AML-193 (cell line): ENCODE results near the gene PXK.
"Not testable (repeated sequence)": the region's sequence is repeated elsewhere in the genome, so short reads cannot be mapped to it uniquely, and the experiment has no call there.

Source experiments
- DNase-seq, 2 experiments: peaks; one replicate each; lab custom pipeline; 2025; lab: John Stamatoyannopoulos, UW

PXK gene

DNA sequence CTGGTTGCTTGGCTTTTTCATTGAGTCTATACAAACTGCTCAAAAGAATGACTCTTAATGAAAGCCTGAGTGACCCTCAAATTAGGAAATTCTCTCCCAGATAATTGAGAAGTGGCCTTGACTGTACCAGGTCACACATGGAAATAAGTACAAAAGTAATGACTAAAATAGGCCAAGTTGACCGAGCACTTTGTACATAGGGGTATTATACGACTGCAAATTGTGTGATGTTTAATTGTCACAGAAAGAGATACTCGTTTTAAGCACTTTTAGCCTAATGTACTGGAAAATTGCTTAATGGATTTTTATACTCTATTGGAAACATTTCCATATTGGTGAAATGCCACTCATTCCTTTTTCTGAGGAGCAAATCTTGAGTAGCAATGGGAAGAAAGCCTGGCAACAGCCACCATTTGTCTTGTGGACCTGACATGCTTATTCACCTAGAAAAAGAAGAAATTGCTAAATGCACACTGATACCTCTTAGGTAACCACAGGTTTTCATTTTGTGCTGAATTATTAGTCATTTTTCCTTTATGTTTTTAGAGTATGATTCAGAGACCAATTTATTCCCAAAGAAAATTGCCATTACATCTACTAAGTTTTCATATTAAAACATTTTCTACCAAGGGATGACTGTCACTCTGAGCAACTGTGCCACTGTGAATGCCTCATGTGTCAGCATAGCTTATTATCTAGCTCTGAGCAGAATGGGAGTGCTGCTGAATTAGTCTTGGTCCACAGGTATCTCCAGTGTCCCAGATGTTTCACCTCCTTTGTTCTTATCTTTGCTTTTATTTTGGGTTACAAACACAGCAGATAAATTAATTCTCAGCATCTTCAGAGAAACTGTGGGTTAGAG is 8.9 kb upstream of the PXK start:
- no peak for DNase-seq

DNA sequence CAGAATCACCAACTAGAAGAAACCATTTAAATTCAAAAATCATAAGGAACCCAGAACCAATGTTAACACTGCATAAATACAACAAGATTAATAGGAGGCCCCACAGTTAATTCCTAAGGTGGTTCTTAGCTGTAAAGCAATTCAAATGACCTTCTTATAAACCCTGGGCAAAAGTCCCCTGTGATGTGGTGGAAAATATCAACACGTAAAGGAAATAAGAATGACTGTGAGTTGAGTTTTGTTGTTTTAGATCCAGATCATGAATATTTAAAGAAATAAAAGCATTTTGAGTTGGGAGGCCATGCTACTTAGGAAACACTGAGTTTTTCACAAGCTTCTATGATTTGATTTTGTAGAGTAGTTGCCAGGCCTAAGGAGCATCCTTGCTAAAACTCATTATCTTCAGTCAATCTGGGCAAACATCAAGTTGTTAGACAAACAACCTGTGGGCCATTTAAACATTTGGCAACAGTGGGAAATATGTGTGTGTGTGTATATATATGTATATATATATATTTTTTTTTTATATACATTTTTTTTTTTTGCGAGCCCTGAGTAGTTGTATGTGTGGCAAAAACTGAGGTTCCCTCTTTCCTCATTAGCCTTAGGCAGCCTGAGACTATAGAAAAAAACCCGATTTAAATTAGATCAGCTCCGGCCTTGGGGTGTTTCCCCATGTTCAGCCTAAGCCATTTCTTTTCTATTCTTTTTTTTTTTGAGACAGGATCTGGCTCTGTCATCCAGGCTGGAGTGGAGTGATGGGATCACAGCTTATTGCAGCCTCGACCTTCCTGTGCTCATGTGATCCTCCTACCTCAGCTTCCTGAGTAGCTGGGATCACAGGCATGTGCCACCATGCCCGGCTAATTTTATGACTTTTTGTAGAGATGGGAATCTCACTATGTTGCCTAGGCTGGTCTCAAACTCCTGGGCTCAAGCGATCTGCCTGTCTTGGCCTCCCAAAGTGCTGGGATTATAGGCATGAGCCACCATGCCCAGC is 8.0 kb upstream of the PXK start:
- DNase-seq, result no peak

DNA sequence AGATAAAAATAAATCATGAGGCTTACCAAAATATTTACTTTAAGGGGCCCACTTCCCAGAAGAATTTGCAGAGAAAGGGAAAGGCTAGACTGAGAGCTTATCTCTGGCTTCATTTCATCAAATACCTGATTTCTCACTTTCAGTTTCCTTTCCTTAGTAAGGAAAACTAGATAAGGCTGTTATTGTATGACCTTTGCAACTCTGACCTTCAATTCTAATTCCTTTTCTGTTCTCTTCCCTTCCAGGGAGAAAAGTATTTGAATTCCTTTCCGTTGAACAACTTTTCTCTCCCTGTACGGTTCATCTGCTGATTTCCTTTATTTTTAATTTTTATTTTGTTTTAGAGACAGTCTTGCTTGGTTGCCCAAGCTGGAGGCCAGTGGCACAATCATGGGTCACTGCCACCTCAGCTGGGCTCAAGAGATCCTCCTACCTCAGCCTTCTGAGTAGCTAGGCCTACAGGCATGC is 7.1 kb upstream of the PXK start:
- no peak for DNase-seq

DNA sequence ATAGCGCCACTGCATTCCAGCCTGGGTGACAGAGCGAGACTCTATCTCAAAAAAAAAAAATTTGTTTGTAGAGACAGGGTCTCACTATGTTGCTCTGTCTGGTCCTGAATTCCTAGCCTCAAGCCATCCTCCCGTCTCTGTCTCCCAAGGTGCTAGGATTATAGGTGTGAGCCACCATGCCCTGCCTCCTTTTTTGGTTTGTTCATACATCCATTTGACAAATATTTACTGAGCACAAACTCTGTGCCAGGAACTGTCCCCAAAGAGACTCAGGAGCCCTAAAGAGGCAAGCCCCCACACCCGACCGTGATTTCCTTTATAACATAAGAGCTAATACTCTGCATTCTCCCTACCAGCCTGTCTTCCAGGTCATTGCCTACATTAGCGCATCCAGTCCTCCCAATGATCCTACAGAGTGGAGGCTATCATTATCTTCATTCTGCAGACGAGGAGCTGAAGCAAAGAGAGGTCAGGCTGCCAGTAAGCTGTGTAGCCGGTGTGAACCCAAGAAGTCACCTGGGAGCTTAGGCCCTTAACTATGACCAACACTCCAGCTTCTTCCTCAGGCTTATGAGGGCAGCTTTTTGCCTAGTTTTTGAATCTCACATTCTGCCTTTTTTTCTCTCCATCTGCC is 6.3 kb upstream of the PXK start:
- no peak for DNase-seq

DNA sequence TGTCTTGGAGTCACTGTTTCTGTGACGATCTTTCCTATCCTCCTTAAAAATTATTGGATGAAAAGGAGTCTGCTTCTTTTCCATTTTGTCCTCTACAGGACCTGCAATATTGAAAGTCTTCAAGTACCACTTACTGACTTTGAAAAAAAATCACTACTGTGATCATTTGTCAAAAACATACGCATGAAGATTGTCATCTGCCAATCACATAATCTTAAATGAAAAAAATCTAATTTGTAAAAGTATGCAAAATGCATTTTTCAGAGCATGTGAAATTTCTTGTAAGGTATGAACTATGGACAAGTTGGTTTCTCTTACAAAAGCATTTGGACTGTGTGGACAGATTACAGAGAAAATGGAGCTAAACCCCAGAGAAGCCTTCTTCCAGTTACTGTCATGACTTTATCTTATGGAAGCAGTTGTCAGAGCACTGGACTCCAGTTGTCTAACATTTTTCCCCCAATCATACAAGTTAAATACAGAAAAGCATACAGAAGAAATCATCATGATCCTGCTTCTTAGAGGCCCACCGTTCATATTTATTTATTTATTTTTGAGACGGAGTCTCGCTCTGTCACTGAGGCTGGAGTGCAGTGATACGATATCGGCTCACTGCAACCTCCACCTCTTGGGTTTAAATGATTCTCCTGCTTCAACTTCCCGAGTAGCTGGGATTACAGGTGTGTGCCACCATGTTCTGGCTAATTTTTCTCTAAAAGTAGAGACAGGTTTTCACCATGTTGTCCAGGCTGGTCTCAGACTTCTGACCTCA is 3.4 kb upstream of the PXK start:
- DNase-seq, result no peak

DNA sequence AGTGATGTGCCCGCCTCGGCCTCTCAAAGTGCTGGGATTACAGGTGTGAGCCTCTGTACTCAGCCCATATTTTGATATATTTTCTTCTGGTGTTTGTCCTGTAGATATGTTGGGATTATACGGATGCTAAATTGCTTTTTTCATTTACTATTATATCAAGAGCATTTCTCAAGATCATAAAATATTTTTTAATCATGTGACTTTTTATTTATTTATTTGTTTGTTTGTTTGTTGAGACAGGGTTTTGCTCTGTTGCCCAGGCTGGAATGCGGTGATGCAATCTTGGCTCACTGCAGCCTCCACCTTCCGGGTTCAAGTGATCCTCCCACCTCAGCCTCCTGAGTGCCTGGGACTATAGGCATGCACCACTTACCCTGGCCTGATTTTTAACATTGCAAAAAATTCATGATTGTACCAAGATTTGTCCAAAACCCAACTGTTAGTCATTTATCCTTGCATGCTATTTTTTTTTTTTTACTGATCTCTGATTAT is 2.7 kb upstream of the PXK start:
- DNase-seq, result no peak

DNA sequence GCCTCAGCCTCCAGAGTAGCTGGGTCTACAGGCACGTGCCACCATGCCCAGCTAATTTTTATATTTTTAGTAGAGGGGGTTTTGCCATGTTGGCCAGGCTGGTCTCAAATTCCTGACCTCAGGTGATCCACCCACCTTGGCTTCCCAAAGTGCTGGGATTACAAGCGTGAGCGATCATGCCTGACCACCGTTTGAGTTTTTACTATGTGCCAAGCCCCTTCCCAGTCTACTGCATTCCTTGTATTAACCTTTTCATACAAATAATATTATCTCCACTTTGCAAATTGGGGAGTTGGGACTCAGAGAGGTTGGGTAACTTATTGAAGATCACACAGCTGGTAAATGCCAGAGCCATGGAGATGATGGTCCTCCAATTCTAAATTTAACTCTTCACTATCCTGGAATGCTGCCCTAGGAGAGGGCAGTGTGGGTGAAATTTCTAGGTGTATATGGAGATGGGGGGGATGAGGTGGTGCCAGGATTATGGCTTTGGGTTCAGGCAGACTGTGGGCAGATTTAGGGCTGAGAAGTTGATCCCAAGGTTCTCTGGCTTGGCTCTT is 1.0 kb upstream of the PXK start:
- DNase-seq, result no peak

DNA sequence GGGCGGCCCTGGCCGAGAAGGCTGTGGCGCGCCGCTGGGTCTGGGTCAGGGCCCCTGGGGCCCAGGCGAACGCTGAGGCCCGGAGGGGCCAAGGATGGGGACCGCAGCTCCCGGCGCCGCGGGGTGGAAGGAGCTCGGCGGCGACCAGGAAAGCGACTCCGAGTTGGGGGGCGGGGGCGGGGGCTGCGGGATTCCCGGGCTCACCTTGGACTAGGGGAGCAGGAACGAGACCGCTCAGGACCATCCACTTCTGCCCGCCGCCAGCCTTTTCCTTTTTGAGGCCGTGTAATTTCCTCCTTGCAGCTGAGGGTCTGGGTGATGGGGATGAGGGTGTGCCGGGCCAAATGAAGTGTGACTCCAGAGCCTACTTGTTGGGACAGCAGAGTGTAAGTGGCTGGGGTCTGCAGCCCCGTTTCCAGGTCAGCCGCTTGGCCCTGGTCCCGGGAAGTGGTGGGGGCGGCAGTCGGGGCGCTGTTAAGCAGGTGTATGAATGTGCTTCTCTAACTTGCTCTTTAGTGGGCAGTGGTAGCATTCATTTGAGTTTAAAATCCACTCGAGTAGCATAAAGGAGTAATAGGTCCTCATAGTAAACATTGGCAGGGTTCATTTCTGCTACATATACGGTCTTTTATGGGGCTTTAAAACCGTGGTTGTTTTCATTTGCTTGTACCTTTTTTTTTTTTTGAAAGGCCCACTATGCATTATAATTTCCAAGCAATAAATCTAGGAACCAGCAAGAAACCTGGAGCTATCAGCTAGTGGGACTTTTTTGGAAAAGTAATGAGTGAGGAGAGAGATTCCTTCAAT is 717 bp downstream of the PXK start:
- peak; percentile 32 to 36 for DNase-seq

DNA sequence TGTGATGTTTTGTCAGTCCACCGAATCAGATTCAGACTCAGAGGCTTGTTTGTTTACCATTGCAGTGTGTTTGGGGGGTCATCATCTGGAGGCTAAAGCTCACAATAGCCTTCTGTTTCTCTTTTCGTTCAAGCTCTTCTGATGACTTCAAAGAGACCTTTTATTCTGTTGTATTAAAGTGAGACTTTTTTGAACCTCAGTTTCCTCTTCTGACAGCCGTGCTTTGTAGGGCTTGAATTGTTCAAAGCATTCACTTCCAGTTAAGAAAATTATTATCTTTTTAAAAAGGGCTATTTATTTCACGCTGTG is 1.3 kb downstream of the PXK start:
- no peak for DNase-seq

DNA sequence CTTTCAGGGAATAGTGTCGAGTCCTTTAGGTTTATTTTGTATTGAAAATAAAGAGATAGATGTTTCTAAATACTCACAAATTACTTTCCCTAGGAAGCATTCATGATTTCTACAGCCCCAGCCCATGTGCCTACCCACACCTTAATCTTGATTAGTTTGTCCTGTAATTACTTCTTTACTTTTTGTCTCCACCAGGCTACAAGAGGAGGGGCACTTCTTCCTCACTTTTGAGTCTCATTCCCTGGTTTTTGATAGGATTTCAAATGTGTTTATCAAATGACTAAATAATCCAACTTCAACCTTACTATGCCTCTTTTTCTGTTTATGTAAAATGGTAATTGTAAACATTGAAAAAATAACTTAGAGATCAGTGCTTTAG is 1.8 kb downstream of the PXK start:
- no peak for DNase-seq

DNA sequence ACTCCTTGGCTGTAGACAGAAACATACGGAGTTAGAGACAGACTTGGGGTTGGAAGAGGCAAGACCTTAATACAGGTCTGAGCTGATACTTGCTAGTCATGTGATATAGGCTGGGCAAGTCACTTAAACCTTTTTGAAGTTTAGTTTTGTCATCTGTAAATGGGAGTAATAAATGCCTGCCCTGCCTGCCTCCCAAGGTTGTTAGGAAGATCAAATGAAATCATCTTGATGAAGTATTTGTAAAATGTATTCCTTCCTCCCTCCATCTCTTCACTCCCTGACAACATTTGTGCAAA is 2.9 kb downstream of the PXK start:
- DNase-seq, result no peak

DNA sequence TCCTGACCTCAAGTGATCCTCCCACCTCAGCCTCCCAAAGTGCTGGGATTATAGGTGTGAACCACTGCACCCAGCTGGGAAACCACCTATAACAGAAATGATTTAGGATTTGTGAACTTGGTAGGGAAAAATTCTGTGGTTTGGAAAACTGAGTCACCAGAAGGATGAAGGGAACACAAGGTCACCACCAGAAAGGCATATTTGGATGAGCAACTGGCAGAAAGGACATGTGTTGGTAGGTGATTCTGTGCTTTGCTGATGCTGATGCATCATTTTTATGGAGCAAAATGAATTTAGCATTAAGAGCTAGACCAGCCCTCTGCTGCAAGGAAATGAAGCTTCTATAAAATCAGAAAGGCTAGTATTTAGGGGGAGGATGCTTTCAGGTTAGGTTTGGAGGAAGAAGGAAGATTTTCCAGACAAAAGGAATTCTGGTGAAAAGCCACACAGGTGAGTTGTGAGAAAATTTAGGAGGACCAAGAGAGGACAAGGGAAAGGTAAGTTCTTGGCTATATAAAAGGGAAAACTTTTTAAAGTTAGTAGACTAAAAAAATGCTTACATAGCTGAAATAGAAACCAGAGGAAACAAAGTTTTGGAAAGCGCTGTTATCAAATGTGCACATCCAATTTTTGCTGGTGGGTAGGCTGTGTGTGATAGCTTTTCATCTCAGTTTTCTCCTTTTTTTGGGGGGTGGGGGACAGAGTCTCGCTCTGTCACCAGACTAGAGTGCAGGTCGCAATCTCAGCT is 3.6 kb downstream of the PXK start:
- no peak for DNase-seq

DNA sequence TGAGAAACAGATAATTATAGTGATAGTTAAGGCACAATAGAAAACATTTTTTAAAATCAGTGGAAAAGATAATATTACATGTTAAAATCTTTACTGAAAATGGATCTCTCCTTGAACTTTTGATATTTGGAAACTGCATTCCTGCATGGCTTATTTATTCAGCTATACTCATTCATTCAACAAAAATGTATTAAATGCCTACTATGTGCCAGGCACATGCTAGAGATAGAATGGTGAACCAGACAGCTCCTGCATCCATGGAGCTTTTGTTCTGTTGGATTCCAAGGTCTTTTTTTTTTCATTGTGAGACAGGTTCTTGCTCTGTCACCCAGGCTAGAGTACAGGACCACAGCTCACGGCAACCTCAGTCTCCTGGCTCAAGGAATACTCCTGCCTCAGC is 4.5 kb downstream of the PXK start:
- DNase-seq, result no peak

DNA sequence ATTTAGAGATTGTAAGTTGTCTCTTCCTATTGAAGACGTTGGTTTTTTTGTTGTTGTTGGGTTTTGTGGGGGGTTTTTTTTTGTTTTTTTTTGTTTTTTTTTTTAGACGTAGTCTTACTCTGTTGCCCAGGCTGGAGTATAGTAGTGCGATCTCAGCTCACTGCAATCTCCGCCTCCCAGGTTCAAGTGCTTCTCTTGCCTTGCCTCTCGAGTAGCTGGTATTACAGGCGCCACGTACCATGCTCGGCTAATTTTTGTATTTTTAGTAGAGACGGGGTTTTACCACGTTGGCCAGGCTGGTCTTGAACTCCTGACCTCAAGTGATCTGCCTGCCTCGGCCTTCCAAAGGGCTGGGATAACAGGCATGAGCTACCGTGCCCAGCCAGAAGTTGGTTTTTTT is 6.5 kb downstream of the PXK start:
- DNase-seq, result not testable (repeated sequence)

DNA sequence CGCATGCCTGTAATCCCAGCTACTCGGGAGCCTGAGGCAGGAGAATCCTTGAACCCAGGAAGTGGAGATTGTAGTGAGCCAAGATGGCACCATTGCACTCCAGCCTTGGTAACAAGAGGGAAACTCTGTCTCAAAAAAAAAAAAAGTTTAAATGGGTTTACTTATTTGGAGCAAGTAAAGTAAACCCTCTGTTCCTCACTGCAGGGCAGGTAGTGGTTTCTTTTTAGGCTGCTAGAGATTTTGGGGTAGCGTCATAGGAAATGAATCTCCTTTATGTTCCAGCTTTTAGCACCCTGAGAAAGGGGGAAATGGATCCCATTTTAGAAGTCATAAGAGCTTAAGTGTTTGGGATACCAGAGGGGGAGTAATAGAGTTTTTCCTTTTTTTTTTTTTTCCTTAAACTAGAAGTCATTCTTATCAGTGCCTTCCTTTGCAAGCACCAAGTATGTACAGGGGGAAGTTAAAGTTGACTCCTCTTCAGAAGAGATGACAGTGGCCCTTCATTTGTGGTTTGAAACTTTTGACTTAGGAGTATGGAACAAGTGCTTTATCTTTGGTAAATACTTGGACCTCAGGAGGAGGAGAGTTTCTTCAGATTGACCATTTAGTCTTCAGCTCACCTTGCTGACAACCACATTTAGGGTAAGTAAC is 8.0 kb downstream of the PXK start:
- DNase-seq, result no peak

DNA sequence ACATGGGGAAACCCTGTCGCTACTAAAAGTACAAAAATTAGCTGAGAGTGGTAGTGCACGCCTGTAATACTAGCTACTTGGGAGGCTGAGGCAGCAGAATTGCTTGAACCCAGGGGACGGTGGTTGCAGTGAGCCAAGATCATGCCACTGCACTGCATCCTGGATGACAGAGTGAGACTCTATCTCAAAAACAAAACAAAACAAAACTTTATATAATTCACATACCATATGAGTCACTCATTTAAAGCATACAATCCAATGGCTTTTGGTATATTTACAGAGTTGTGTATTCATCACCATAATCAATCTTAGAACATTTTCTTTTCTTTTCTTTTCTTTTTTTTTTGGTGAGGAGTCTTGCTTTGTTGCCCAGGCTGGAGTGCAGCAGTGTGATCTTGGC is 8.7 kb downstream of the PXK start:
- no peak for DNase-seq

DNA sequence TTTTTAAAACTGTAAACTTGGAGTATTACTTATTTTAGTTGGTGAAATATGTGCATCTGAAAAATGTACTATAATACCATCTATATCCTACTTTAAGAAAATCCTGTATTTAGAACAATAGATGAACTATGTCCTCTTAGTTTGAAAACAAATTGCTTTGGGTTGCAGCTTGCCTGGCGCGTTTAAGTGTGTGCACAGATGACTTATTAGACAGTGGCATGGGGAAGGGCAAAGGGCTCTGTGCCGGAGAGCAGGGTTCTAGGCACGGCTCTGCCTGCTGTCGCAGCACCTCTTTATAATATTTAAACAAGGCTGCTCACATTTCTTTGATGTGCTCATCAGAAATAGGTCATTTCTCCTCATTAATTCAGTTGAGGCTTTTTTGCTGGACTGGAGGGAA is 10.0 kb downstream of the PXK start:
- DNase-seq, result no peak

DNA sequence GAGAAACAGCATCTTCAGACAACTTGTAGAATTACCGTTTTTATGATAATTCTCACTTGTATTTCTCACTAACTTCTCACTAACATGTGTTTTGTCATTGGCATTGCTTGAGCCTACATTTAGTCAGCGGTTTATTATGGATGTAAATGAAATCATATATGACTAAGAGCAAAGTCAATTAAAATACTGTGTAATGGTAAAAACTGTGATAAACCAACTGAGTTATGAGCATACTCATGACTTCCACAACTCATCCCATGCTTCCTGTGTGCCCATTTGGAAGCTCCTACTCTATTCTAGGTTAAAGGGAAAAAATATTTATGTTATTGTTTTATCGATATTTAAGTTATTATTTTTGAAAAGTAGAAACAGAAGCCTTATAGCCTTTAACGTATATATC is 12.8 kb downstream of the PXK start:
- DNase-seq, result no peak

DNA sequence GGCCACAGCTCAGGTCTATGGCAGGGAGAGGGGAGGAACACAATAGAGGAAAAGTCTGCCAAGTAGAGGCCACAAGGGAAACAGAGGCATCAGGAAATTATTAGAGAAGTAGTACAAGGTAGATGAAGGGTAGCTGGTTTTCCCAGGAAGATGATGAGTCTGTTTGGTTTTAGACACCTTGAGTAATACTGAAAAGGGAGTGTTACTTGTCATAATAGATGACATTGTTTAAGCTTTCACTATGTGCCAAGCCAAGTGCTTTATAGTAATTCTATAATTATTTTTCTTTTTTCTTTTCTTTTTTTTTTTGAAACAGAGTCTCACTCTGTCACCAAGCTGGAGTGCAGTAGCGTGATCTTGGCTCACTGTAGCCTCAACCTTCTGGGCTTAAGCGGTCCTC is 13.7 kb downstream of the PXK start:
- DNase-seq, result no peak

DNA sequence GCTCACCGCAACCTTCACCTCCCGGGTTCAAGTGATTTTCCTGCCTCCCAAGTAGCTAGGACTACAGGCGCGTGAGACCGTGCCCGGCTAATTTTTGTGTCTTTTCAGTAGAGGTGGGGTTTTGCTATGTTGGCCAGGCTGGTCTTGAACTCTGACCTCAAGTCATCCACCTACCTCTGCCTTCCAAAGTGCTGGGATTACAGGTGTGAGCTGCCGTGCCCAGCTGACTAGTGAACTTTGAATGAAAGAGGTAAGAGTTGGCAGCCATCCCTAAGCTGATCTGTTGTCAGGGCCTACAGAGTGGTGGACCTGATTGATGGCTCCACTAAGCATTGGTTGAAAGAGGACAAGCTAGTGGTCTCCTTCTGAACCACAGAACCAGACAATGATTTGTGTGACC is 15.3 kb downstream of the PXK start:
- DNase-seq, result no peak
